Midbrain (tissue), 1 donor: ENCODE results near the gene C21orf91.
"Not testable (repeated sequence)": the region's sequence is repeated elsewhere in the genome, so short reads cannot be mapped to it uniquely, and the experiment has no call there.

Experiments used
- DNase-seq: peaks from one replicate; lab custom pipeline; 2025; lab: John Stamatoyannopoulos, UW

Gene C21orf91

DNA sequence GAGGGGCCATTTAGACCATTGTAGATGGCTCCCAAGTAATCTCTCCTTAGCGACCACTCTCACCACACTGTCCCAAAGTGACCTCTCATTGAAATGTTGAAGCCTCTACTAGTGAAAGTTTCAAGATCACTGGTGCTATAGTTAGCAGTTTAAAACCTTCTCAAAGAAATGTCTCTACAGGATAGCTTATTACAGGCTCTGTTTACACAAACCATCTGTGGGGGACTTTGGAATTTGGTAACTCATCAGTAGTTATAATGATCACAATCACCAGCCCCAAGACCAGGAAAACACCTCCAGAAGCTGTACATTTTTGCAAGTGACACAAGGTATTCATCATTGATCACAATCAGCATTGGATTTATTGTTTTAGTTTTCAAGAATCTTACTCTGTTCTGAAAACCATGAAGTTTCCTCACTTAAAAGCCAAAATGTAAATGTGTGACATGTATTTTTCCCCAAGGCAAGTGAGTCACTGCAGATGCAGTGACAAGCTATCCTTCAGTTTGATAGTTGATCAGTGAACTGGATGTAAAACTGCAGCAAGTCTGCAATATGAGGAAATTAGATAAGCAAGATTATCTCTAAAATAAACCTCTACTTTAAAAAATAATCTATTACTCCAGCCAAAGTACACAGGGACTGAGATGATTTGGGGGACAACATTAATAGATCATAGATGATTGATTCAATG is 41.9 kb downstream of the C21orf91 start:
- DNase-seq, result no peak

- no peak for DNase-seq
Measured at GRCh38 chr21:17775431-17776126, 43.6 kb downstream of the C21orf91 start.

- DNase-seq, result not testable (repeated sequence)
Measured at GRCh38 chr21:17775021-17775420, 44.1 kb downstream of the C21orf91 start.

- DNase-seq, result no peak
Measured at GRCh38 chr21:17769447-17769845, 49.7 kb downstream of the C21orf91 start.

DNA sequence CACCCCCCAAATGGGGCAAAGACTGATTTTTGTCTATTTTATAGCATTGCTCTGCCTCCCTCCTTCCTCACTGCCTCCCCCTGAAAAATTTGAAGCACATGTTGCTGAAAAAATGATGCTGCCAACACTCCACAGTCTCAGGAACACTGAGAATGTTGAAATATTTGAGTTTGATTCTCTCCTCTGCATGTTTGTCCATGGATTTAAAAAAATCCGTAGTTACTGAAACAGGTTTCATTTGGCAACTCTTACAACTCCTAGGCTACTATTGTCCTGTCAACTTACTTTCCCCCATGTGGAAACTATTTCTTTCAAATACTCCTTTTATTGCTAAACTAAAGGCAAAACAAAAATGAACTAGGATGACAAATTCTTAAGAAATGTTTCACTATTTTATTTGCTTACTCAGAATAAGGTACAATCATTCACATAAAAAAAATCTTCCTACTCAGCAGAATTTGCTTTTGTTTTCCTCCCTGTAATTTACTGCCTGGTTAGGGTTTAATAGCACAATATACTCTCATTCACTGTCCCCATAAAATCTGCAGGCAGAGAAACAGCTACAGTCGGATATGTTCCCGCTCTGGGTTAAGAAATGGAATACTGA is 50.2 kb downstream of the C21orf91 start:
- no peak for DNase-seq

DNA sequence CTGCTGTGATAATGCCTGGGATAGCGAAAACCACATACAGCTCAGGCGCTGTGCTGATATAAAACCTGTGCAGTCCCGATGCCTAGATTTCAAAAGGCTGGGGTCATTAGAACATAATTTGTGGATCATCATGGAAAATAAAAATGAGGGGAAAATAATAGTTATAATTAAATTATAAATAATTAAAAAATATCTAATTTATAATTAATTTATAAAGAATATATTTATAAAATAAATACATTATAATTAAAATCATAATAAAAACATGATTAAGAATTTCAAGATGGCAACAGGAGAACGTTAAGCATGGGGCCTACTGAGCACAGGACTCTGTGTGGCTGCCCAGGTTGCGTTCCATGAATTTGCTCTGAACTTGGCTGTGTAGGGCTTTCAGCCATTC is 53.9 kb downstream of the C21orf91 start:
- no peak for DNase-seq

GRCh38 chr21:17763288-17764037 is 55.7 kb downstream of the C21orf91 start:
- DNase-seq, result no peak

GRCh38 chr21:17759511-17760178 is 59.5 kb downstream of the C21orf91 start:
- DNase-seq, result no peak

DNA sequence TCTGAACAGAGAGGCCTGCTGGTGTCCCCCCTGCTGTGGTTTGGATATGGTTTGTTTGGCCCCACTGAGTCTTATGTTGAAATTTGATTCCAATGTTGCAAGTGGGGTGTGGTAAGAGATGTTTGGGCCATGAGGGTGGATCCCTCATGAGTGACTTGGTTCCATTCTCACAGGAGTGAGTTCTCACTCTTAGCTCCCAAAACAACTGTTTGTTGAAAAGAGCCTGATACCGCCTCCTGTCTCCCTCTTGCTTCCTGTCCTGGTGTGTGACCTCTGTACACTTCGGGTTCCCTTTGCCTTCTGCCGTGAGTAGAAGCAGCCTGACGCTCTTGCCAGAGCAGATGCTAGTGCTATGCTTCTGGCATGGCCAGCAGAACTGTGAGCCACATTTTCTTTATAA is 60.5 kb downstream of the C21orf91 start:
- DNase-seq, result no peak

GRCh38 chr21:17757671-17758070 is 61.5 kb downstream of the C21orf91 start:
- DNase-seq, result no peak

- DNase-seq, result no peak
Measured at GRCh38 chr21:17753736-17754135, 65.4 kb downstream of the C21orf91 start.

- no peak for DNase-seq
Measured at GRCh38 chr21:17752171-17752570, 67.0 kb downstream of the C21orf91 start.

DNA sequence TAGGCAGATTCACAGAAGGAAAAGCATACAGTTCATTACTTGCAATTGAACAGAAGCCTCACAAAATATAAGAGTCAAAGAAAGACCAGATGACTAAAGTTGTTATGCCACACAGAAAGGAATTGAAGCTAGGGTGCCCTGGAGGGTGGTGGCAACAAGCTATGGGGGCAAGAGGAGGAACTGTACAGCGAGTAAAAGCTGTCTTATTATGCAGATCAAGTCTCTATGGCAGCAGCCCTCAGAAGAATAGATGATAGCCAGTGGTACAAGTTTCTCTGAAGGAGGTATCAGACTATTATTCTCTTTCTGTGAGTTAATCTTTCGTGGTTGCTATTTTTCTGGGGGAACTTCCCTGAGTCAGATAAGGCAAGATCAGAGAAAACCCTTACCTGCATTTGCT is 72.2 kb downstream of the C21orf91 start:
- no peak for DNase-seq

GRCh38 chr21:17745086-17745485 is 74.1 kb downstream of the C21orf91 start:
- DNase-seq, result no peak

GRCh38 chr21:17742940-17743592 is 76.1 kb downstream of the C21orf91 start:
- no peak for DNase-seq

DNA sequence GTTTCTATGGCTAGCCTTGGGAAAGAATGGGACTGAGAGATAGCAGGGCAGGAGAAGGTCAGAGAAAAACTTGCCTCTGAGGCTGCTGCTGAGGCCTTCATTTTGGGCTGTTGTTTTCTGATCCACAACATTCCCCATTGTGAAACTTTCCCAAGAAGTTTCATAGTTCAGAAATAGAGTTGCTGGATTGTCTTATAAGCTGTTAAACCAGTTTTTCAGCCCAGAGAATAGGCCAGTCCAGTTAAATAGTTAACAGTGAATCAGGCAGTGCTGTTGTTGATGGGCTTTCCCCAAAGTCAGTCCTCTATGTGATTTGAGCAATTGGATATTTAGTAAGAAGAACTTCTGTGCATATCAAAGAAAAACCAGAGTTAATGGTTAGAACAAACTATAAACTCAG is 77.0 kb downstream of the C21orf91 start:
- no peak for DNase-seq
